Tibial nerve (tissue), 4 donors: ENCODE results near the gene EFNB1. TPM values are rescaled to one million over a fixed set of nuclear protein-coding genes. Genes with fewer than 3 reads are reported as not detected.

ENCODE experiments used
- DNase-seq, 2 donors: peaks; one replicate each; pipeline ENCODE4 v3.0.0-alpha.2; 2019; ENCODE audit warnings: low spot score in 2 of 2
- H3K27ac ChIP-seq, 4 donors: fragments of 200-600 bp; sonication (generic) in 3 of 4; one replicate each; pipeline ENCODE4 v1.5.1; 2017 to 2019; ENCODE audit warnings: mild to moderate bottlenecking in 1 of 4
- H3K27me3 ChIP-seq, 2 donors: fragments of 200-600 bp; sonication (generic) in 1 of 2; one replicate each; pipeline versions ENCODE4 v1.5.1 to v1.6.0; 2017 to 2019
- H3K36me3 ChIP-seq, 3 donors: fragments of 200-600 bp; sonication (generic); one replicate each; pipeline ENCODE4 v1.5.1; 2018 to 2019
- H3K4me1 ChIP-seq, 4 donors: fragments of 200-600 bp; sonication (generic) in 3 of 4; one replicate each; pipeline ENCODE4 v1.5.1; 2017 to 2019
- H3K4me3 ChIP-seq, 4 donors: fragments of 200-600 bp; sonication (generic) in 3 of 4; one replicate each; pipeline ENCODE4 v1.5.1; 2017 to 2019; ENCODE audit warnings: mild to moderate bottlenecking in 1 of 4, moderate library complexity in 1 of 4
- H3K9me3 ChIP-seq, 4 donors: fragments of 200-600 bp; sonication (generic) in 3 of 4; one replicate each; pipeline ENCODE4 v1.5.1; 2017 to 2019
- EP300 ChIP-seq, 2 donors: sonication (generic); formaldehyde crosslinking; IDR thresholded peaks; one replicate each; pipeline ENCODE4 v1.6.1; 2017; ENCODE audit warnings: antibody characterized with exemption in 2 of 2, mild to moderate bottlenecking in 1 of 2
- POLR2A ChIP-seq, 2 donors: fragments of 450-650 bp; IDR thresholded peaks; one replicate each; pipeline ENCODE4 v1.6.1; 2017; ENCODE audit warnings: antibody characterized with exemption in 2 of 2, mild to moderate bottlenecking in 2 of 2, moderate library complexity in 2 of 2
- WGBS, 2 donors: methylation state at CpG; one replicate each; pipeline ENCODE4 v1.1.5; 2018; 5-methylcytosine and 5-hydroxymethylcytosine counted together
- total RNA-seq, 4 donors: library from RNA; depleted of rRNA; stranded (reverse); fragments of >200 nt; gene quantifications; one replicate each; pipeline ENCODE4 v1.1.0, GENCODE V29; 2016
- TF ChIP-seq, protein P1 (sequence below), 5 experiments: fragments of 200-600 bp in 3 of 5; fragments of 450-650 bp in 2 of 5; sonication (generic) in 3 of 5; IDR thresholded peaks; one replicate each; pipeline ENCODE4 v1.5.1; 2016 to 2019; ENCODE audit warnings: antibody characterized with exemption in 5 of 5, mild to moderate bottlenecking in 3 of 5, moderate library complexity in 2 of 5

Gene EFNB1
- total RNA-seq, 4 donors from 2014 or later = 74.4 to 127 (median 106) TPM

DNA sequence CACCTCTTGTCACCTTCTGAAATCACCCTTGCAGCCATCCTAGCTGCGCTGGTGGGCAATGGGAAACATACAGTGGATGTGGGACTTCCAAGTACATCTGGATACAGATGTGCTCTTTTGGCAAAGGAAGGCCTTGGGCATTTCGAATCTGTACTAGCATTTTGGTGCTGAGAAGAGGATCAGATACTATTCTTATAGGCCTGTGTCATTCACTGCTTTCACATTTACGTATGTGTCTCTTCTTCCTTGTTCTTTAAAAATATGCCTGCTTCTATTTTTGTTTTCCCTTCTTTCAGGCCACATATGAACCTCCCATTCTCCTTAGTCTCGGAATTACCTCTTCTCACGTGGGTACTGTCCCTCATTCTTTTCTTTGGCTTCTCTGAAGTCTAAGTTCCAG is 53.1 kb downstream of the EFNB1 start:
- no peak for DNase-seq
- Histone ChIP-seq H3K27me3 (peaks cover 0 to 3% of the 10 kb centered on the region in 2 donors), H3K9me3 (no peaks in the 10 kb centered on the region), H3K4me1 (no peaks in the 10 kb centered on the region), H3K36me3 (no peaks in the 10 kb centered on the region), H3K4me3 (no peak overlapping the region), H3K27ac (no peak overlapping the region)
- WGBS, 2 donors = 52 to 60% methylated on average over 4 to 5 of the region's 5 CpGs
- TF ChIP-seq, protein P1, sequence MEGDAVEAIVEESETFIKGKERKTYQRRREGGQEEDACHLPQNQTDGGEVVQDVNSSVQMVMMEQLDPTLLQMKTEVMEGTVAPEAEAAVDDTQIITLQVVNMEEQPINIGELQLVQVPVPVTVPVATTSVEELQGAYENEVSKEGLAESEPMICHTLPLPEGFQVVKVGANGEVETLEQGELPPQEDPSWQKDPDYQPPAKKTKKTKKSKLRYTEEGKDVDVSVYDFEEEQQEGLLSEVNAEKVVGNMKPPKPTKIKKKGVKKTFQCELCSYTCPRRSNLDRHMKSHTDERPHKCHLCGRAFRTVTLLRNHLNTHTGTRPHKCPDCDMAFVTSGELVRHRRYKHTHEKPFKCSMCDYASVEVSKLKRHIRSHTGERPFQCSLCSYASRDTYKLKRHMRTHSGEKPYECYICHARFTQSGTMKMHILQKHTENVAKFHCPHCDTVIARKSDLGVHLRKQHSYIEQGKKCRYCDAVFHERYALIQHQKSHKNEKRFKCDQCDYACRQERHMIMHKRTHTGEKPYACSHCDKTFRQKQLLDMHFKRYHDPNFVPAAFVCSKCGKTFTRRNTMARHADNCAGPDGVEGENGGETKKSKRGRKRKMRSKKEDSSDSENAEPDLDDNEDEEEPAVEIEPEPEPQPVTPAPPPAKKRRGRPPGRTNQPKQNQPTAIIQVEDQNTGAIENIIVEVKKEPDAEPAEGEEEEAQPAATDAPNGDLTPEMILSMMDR (IDR thresholded peaks at IDR 0.05) = no peak
- TF ChIP-seq POLR2A (IDR thresholded peaks at IDR 0.05) (no peak), EP300 (IDR thresholded peaks at IDR 0.05) (no peak)

DNA sequence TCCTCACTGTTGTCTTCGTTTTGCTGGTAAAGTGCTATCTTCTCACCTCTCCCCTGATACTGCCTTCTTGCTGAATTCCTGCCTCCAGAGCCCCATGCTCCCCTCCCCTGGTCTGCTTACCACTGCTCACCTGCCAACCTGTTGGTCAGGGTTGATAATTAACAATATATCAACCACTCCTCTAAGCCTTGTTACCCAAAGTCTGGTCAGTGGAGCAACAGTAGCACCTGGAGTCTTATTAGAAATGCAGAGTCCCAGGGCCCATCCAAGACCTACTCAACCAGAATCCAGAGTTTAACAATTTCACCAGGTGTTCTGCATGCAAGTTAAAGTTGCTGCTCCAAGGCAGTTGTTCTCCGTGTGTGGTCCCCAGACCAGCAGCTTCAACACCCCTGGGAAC is 55.0 kb downstream of the EFNB1 start:
- 53 to 60% methylated on average over 2 of the region's 2 CpGs for WGBS, 2 donors
- Histone ChIP-seq H3K4me3 (no peak overlapping the region), H3K27ac (no peak overlapping the region), H3K27me3 (peaks cover 0 to 7% of the 10 kb centered on the region in 2 donors), H3K36me3 (no peaks in the 10 kb centered on the region), H3K9me3 (no peaks in the 10 kb centered on the region), H3K4me1 (no peaks in the 10 kb centered on the region)
- DNase-seq = no peak
- TF ChIP-seq, protein P1 (IDR thresholded peaks at IDR 0.05) = no peak
- TF ChIP-seq EP300 (IDR thresholded peaks at IDR 0.05) (no peak), POLR2A (IDR thresholded peaks at IDR 0.05) (no peak)

DNA sequence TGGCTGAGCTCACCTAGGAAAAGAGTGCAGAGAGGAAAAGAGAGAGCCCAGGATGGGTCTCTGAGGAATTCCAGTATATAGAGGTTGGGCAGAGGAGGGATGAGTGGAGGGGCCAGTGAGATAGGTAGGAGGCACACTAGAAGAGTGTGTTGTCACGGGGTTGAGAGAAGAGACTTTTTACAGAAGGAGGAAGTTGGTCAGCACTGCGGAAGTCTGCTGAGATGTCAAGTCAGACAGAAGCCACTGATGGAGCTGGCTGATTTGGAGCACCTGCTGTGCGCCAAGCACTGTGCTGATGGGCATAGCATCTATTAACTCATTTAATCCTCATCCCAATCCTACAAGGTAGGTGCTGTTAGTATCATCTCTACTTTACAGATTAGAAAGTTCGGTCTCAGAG is 60.4 kb downstream of the EFNB1 start:
- Histone ChIP-seq H3K36me3 (no peaks in the 10 kb centered on the region), H3K27ac (no peak overlapping the region), H3K4me3 (no peak overlapping the region), H3K9me3 (no peaks in the 10 kb centered on the region), H3K27me3 (peaks cover 0 to 7% of the 10 kb centered on the region in 2 donors), H3K4me1 (peaks cover 0 to 14% (median 0%) of the 10 kb centered on the region in 4 donors)
- no peak for DNase-seq
- 72 to 91% methylated on average over 4 of the region's 4 CpGs for WGBS, 2 donors
- TF ChIP-seq POLR2A (IDR thresholded peaks at IDR 0.05) (no peak), EP300 (IDR thresholded peaks at IDR 0.05) (no peak)
- TF ChIP-seq, protein P1 (IDR thresholded peaks at IDR 0.05) = no peak

Other genes starting within 250 kb of the EFNB1 start
- gene STARD8, start 181.4 kb upstream of the EFNB1 start, total RNA-seq = 10 to 100 TPM; 20.7 to 30.8 (median 22.0) TPM